HG02610 (cell line): ENCODE data around the gene PFKFB3.
"Not testable (repeated sequence)": the region's sequence is repeated elsewhere in the genome, so short reads cannot be mapped to it uniquely, and the experiment has no call there.

ENCODE experiments used
- ATAC-seq: cut with Tn5 transposase; IDR thresholded peaks from one replicate; pipeline ENCODE4 v1.9.1; 2021; ENCODE audit warnings: mild to moderate bottlenecking, moderate library complexity; ENCODE audit not compliant: unreplicated experiment

The PFKFB3 gene

DNA sequence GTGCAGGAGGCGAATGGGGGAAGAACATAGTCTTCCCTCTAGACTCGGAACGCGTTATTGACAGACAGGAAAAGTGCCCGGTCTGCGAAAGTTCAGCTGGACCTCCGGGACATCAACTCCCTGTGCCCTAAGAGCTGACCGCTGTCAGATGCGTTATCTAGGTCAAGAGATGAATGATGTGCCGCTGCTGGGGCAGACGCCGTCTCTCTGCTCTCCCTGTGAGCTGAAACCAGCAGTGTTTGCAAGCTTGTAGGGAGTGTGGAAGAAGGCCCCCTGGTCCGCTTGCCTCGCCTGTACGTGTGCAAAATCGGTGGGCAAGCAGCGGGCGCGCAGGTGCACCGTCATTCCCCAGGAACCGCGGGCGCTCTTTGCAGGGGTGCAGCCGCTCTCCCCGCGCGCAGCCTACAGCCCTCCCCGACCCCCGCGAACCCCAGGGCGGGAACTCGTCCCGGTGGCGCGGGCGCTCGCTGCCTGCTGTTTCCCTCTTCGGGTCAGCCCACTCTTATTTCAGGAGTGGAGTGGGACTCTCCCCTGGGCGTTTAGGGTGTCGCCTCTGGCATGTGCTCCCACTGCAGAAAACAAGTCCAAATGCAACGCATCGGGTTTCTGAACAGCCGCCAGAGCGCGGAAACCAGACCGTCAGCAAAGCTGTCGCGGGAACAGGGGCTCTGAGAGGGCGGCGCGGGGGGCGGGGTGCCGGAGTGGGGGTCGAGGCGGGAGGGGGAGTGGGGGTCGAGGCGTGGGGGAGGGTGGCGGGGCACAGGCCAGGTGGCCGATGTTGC, 1.8 kb upstream of the PFKFB3 start:
- ATAC-seq, result no peak

DNA sequence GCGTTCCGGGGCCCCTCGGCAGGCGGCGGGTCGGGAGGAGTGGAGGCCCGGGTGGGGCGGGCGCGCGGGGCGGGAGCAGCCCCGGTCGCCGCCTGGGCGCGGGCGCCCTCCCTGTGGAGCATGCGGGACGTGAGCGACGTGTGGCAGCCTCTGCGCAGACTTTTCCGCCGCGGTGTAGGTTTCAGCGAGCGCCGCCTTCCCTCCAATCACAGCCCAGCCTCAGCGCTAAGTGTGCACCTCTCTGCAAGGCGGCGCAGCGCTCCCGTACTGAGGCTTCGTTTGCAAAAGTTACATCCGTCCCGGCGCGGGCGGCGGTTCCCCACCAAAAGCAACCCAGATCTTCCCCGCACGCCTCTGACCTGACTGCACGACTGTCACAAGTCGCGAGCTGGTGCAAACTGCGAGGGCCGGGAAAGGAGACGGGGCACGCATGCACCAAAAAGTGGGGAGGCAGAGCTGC, 1.2 kb upstream of the PFKFB3 start:
- peak; percentile 40 for ATAC-seq

DNA sequence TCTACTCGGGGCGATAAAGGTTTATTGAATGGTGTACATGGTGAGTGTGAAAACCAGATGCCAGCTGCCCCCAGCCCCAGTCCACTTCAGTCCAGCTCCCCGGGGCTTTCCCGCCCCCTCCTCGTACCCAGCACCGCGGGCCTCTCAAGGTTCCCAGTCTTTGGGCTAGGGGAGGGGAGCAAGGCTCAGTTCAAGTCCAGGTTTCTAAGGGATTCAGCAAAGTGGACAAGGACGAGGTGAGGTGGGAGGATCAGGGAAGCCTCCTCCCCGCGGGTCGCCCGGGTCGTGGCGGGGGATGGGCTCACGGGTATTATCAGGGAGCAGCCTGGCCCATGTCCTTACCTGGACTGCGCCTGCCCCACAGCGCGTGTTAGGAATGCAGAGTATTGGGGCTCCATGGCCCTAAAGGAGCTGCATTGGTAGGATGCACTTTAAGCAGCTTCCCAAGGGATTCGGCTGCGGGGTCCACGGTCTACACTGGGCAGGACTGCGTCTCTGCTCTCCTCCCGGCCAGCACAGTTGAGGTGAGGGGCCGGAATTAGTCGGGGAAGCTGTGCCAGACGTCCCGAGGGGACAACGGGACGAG, 541 bp upstream of the PFKFB3 start:
- ATAC-seq, result no peak

DNA sequence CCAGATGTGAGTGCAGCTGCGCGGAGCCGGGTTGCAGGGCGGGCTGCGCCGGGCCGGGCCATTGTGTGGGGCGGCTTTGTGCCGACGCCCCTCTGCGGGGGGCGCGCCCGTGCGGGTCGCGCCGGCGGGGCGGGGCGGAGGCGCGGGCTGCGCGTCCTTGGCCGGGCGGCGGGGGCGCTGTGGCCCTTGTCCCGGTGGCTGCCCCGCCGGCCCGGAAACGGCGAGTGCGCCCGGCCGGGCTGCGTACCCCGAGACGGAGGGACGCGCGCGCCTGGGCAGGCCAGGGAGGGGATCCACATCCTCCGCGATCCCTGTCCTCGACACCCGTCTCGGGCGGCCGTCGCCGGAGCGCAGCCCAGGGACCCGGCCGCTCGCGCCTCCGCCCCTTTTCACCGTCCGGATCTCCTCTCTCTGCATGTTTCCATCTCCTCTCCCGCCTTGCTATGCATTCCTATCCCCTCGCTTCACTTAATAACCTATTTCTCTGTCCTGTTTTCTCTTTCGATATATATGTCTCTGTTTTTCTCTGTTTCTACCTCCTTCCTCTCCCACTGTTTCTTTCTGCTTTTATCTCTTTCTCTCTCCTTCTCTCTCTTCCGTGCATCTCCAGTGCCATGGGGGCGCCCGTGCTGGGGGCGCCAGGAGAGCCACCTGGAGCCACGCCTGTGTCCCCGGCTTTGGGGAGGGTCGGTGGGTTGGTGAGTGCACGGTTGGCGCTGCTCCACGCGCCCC, 765 bp downstream of the PFKFB3 start:
- ATAC-seq, result peak; percentile 42

DNA sequence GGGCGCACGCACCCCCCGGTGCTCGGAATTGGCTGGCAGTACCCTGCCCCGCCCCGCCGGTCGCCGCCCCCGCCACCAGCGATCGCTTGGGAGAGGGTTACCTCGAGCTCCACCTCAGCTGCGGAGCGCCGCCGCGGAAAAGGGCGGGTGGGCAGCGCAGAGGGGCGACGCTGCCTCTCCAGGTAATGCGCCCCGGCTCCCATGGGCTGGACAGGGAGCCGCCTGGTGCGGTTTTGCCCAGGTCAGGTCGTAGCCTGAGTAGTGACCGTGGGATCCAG, 1.3 kb downstream of the PFKFB3 start:
- no peak for ATAC-seq

DNA sequence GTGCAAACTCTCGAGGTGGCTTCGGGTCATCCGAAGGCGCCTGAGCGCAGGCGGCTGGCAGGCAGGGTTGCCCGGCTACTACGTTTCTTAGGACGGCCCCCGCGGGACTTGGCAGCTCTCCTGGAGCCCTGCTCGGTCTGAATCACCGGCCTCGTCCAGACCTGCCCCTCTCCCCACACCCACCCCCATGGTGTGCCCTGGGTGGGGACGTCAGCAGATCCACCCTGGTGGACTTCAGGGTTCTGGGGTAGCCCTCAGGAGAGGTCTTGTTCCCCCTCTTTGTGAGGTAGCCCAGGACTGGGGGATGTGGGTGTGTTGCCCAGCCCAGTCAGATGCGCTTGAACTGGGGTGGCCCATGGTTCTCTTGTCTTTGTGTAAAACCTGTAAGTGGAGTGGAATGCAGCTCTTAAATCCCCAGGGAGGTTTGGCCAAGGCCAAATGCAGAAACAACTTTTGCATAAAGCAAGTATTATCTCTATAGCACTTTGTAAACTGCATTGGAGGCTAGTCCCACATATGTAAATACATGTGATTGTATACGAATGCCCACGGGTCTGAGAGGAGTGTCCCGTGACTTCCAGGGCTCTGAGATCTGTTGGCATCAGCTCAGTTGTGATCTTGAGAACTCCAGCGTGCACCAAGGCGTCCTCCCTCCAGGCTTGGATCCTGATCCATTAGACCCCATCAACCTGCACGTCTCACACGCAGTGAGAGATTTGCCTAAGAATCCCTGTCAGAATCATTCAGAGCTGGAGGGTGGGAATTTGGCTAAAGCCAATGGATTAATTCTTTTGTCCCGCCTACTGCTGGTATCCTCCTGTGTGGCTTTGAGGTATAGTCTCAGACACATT, 1.8 kb downstream of the PFKFB3 start:
- ATAC-seq, result no peak

DNA sequence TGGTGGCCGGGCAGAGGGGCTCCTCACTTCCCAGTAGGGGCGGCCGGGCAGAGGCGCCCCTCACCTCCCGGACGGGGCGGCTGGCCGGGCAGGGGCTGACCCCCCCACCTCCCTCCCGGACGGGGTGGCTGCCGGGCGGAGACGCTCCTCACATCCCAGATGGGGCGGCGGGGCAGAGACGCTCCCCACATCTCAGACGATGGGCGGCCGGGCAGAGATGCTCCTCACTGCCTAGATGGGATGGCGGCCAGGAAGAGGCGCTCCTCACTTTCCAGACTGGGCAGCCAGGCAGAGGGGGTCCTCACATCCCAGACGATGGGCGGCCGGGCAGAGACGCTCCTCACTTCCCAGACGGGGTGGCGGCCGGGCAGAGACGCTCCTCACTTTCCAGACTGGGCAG, 3.8 kb downstream of the PFKFB3 start:
- not testable (repeated sequence) for ATAC-seq

DNA sequence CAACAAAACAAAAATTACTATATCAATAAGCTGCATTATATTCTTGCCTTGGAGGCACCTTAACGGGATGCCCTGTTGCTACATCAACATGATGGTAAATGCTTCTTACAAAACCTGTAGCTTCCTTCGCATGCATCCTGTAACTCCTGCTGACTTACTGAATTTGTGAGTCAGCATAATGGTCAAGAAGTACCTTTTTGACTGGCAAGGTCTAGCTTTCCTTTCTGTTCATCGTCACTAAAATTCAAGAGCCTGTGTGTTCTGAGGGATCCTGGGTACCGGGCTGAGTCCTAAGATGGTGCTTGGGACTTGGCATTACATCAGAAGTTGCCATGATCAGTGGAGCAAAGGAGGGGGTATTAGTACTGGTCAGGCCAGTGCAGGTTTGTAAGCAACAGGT, 4.9 kb downstream of the PFKFB3 start:
- no peak for ATAC-seq

DNA sequence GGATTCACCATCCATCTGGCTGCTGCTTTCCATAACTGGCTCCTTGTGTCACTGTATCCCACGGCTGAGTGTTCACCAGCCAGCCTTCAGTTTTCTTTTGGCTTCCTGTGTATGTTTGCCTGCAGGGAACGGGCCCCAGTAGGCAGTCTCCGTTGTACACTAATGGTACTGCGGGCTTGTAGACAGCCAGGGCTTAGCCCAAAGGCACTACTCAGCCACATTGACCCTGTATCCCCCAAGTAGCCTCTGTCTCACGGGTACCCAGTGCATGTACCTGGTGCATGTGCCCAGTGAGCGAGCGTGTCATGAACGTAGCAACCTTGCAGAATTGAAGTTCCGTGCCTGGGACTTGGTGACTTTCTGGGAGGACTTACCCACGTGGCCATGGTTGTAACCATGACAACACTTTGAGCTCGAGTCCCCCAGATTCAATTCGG, 6.1 kb downstream of the PFKFB3 start:
- ATAC-seq, result no peak

DNA sequence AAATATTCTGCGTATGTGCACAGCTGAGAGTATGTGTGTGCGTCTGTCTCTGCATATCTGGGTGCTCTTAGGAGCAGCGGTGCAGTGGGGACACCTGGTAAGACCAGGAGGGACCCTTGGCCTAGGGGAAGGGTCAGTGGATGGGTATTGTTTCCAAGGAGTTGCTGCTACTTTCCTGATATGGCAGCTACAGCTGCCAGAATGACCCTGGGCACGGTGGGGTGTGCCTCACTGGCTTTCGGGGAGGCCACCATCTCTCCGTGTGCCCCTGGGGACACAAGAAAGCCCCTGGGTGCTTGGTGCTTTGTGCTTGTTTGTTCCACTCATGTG, 8.6 kb downstream of the PFKFB3 start:
- no peak for ATAC-seq

DNA sequence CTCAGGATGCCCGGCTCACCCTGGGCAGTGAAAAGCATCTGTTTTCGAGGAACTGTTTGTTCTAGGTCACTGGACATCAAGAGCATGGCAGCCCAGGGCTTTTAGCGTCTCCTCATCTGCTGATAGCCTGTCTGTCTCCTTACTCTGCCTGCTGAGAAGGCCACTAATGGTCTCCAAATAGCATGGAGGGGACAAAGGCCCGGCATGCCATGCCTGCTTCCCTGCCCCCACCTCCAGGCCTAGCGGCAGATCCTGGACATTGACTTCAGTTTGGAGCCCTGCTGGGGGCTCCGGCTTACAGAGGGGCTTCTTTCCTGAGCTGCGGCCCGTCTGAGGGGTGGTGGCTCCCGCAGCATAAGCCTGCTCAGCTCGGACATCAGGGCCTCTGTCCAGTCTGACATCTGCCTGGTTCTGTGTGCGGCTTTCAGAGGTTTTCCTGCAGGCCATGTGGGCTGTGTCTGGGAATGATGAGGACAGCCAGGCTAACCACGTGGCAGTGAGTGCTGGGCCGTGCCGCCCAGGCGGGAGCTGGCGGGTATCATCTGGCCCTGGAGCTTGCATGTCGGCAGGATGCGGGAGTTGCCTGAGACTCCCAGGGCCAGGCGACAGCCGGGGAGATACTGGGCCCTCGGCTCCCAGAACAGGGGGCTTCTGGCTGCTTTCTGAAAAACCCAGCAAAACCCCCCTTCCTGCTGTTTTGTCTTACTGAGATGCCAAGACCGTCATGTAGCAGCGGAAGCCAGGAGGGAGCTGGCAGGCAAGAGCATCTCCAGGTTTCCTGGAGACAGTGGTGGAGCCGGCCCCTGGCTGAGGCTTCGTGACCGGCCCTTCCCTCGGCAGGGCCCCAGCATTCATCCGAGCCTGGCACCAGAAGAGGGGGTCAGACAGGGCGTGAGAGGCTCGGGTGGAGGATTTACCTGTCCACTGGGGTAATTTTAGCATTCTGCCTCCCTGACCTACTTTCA, 9.2 kb downstream of the PFKFB3 start:
- ATAC-seq, result no peak

DNA sequence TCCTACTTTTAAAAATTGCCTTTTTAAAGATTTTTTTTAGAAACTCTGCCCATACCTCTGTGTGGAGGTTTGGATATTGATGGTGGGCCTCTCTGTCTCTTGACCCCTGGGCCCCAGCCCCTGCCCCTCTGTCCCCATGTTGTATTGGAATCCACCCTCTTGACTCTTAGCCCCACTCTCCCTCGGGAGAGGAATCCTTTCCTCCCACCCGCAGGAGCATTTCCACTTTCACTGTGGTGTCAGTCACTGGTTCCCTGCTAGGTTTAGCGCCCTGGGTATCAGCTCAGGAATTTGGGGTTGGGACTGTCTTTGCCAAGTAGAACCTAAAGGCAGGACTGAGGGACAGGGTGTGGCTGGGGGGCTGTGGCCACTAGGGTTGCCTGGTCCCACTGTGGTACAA, 10.1 kb downstream of the PFKFB3 start:
- no peak for ATAC-seq

DNA sequence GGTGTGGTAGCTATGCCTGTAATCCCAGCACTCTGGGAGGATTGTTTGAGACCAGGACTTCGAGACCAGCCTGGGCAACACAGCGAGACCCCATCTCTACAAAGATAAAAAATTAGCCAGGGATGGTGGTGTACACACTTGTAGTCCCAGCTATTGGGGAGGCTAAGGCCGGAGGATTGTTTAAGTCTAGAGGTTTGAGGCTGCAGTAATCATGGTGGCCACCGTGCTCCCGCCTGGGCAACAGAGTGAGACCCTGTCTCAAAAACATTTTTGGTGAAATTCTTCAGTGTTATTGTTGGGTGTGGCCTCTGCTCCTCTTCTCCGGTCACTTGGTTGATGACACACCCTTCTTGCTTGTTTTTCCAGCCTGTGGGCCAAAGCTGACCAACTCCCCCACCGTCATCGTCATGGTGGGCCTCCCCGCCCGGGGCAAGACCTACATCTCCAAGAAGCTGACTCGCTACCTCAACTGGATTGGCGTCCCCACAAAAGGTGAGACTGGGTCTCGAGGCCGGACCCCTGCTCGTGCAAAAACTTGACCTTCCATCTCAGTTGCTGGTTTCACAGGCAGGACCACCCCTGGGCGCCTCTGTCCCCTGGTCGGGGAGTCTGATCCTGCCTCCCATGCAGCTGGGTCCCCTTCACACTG, 10.6 kb downstream of the PFKFB3 start:
- ATAC-seq, result no peak

DNA sequence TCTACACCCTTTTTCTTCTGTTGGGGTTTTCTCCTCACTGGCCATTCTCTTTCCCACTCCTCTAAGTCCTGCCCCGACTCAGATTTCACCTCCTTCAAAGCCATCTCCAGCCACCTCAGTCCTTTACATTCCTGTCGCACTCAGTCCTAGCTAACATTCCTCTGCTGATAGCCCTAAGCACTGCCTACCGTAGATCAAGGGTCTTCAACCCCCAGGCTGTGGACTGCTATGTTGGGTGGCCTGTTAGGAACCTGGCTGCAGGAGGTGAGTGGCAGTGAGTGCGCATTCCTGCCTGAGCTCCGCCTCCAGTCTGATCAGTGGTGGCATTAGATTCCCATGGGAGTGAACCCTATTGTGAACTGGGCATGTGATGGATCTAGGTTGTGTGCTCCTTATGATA, 11.2 kb downstream of the PFKFB3 start:
- no peak for ATAC-seq

DNA sequence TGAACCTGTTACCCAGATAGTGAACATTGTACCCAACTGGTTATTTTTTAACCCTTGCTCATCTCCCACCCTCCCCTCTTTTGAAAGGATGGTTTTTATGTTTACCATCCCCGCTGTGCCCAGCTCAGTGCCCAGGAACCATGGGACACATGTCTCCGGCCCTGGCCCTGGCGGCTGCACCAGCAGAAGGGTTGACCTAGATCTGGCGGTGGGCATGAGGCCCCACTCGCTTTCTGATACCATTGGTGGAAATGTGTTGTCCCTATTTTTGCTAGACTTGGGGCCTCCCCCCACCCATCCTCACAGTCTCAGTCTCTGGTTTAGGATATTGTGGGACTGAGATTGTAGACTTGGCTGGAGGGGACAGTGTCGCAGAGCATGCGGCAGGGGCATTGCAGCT, 11.9 kb downstream of the PFKFB3 start:
- no peak for ATAC-seq

DNA sequence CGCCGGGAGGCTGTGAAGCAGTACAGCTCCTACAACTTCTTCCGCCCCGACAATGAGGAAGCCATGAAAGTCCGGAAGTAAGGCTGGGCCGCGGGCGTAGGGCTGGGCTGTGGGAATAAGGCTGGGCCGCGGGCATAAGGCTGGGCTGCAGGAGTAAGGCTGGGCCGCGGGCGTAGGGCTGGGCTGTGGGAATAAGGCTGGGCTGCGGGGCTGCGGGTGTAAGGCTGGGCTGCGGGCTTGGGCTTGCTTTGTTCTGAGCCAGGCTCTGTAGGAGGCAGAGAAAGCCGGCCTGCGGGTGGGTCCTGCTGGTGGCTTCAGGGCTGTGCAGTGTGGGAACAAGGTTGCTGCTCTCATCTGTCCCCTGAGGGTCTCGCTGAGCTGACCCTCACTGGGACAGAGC, 12.5 kb downstream of the PFKFB3 start:
- ATAC-seq, result no peak

DNA sequence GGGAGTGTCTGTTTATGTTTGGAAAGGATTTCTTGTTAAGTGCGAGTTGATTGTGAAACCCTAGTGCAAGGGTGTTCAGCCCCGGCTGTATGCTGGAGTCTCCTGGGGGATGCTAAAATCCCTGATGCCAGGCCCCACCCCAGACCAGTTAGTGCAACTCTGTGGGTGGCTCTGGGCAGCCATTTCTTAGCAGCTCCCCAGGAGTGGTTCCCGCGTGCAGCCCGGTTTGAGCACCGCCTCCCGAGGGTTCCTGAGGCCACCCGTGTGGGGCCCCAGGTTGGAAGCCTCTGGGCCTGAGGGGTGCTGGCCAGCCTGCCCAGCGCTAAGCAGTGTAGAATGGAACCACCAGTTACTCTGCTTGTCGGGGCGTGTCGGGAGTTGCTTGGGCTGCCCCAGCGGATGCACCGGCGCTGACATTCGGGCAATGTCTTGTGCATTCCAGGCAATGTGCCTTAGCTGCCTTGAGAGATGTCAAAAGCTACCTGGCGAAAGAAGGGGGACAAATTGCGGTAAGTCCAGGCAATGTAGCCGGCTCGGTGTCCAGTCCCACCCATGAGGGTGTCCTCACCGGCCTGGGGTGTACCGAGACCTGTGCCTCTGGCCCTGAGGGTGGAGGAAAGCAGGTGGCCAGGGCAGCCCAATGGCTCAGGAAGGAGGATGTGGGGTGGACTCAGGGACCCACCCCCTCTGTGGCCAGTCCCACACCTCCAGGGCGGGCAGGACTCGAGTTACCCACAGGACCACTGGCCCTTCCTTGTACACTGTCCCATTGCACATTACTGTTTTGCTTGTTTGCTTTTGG, 13.2 kb downstream of the PFKFB3 start:
- no peak for ATAC-seq

DNA sequence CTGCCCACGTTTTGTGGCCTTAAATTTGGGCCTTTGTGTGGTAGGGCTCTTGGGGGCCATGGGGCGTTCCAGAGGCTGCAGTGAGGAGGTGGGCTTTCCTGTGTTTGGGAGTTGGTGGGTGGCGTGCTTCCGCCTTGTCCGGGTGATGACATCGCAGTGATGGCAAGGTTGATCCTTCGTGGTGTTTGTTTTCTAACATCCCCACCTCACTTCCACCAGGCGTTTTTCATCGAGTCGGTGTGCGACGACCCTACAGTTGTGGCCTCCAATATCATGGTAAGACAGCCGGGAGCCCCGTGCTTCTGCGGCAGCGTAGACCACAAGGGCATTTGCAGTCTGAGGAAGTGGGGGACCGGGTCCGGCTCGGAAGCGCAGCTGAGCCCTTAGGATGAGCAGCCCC, 14.2 kb downstream of the PFKFB3 start:
- ATAC-seq, result no peak

DNA sequence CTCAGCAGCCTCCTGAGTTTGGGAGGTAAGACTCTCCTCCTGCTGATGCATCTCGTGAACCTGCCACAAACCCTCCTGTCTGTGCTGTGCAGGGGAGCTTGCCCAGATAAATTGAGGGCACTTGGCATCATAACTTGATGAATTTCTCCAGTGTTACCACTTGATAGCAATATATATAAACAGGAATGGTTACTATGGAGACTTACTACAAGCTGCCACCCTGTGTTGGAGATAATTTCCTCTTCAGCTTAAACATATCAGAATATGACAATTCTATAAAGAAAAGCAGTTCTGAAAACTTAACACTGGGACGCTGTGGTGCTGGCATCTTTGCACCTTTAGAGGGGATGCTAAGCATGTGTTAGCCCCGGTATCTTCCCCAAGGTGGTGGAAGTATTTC, 14.9 kb downstream of the PFKFB3 start:
- ATAC-seq, result no peak
